ENCODE results near the gene IQSEC1. TPM values are rescaled to one million over a fixed set of nuclear protein-coding genes. Genes with fewer than 3 reads are reported as not detected.

IQSEC1 gene
- total RNA-seq, 1 experiment from 2014 or later, result 28.1 TPM

- DNase-seq (ENCODE audit: low read depth, low spot score) (no peak), ATAC-seq (no peak)
- H3K79me2 ChIP-seq (ENCODE audit: insufficient read depth, low read length), result no peaks in the 10 kb centered on the region
- H3K27ac ChIP-seq (ENCODE audit: low read depth, low read length), result no peak overlapping the region; the same call in 1 of the 2 replicates
- no peaks in the 10 kb centered on the region for H3K9me3 ChIP-seq (ENCODE audit: control insufficient read depth in 1 of 2, insufficient read depth in 1 of 2, low read depth in 1 of 2, low read length in 2 of 2)
- H4K20me1 ChIP-seq (ENCODE audit: insufficient read depth), result no peaks in the 10 kb centered on the region
- TF ChIP-seq EGR1 (IDR thresholded peaks at IDR 0.05; ENCODE audit: low read depth) (no peak), POLR2A (IDR thresholded peaks at IDR 0.05; ENCODE audit: borderline replicate concordance, extremely low read depth, insufficient read depth, insufficient read length) (no peak), SIN3A (IDR thresholded peaks at IDR 0.05; ENCODE audit: low read depth) (no peak)
- no peaks in the 10 kb centered on the region for H3K27me3 ChIP-seq (ENCODE audit: insufficient read depth, low read length)
- H3K4me2 ChIP-seq (ENCODE audit: low read length), result no peak overlapping the region
- intact Hi-C loops (cut with micrococcal nuclease), result no loop called here
- POLR2A ChIA-PET, result no interaction called here
- no peak overlapping the region for H3K4me3 ChIP-seq (replicated peaks in 1 of 2; ENCODE audit: low read depth in 1 of 2, low read length in 2 of 2)
- no TSS peak for BruUV-seq (replicated peaks)
- H3K36me3 ChIP-seq (ENCODE audit: control insufficient read depth in 1 of 2, insufficient read depth in 2 of 2, low read length in 2 of 2), result no peaks in the 10 kb centered on the region
- no peak overlapping the region for H2AFZ ChIP-seq (ENCODE audit: low read depth, low read length, poor library complexity, severe bottlenecking)
- no peaks in the 10 kb centered on the region for H3K9me2 ChIP-seq (ENCODE audit: insufficient read depth)
- RAD21 ChIA-PET (ENCODE audit: low non-redundant PET in 1 of 2, low total read pairs in 2 of 2, uncharacterized antibody in 2 of 2, unreplicated experiment in 2 of 2), result no interaction called here
- H3K9ac ChIP-seq (ENCODE audit: low read length), result no peak overlapping the region
- CTCF ChIA-PET, result no interaction called here
- peaks cover 28 to 31% of the 10 kb centered on the region in 2 experiments for H3K4me1 ChIP-seq (ENCODE audit: control insufficient read depth in 1 of 2, insufficient read depth in 2 of 2, low read length in 2 of 2)
These were observed 12.8 kb downstream of the IQSEC1 start for GRCh38 chr3:13060341-13060910.

GRCh38 chr3:13058346-13059120 is 14.7 kb downstream of the IQSEC1 start:
- POLR2A ChIA-PET, result no interaction called here
- BruUV-seq (replicated peaks), result no TSS peak
- intact Hi-C loops (cut with micrococcal nuclease), result no loop called here

More at GRCh38 chr3:13058346-13059120, 14.7 kb downstream of the IQSEC1 start:
- DNase-seq (ENCODE audit: low read depth, low spot score) (no peak), ATAC-seq (no peak)
- no peak for TF ChIP-seq EGR1 (IDR thresholded peaks at IDR 0.05; ENCODE audit: low read depth)
- no peak for TF ChIP-seq ZFX (IDR thresholded peaks at IDR 0.05)
- TF ChIP-seq EZH2 (IDR thresholded peaks at IDR 0.05), result no peak
- no peak for TF ChIP-seq SP1 (IDR thresholded peaks at IDR 0.05; ENCODE audit: low read depth)
- no peak for TF ChIP-seq ZNF274 (IDR thresholded peaks at IDR 0.05; ENCODE audit: low read depth, low read length)
- no peak for TF ChIP-seq CBX3 (IDR thresholded peaks at IDR 0.05; ENCODE audit: low read depth)
- TF ChIP-seq CTCF (IDR thresholded peaks at IDR 0.05 in 2 of 3, conservative IDR thresholded peaks at IDR 0.05 in 1 of 3; ENCODE audit: borderline replicate concordance in 1 of 3, insufficient read depth in 1 of 3, low read depth in 2 of 3, low read length in 2 of 3), result no peak
- no peak for TF ChIP-seq YY1 (IDR thresholded peaks at IDR 0.05; ENCODE audit: extremely low read depth, insufficient replicate concordance, low read depth, low read length)
- Histone ChIP-seq H3K27ac (ENCODE audit: low read depth, low read length) (peak overlapping the region; percentile 8; the same call in 1 of the 2 replicates), H2AFZ (ENCODE audit: low read depth, low read length, poor library complexity, severe bottlenecking) (no peak overlapping the region), H3K4me2 (ENCODE audit: low read length) (peak overlapping the region; percentile 24), H3K9me2 (ENCODE audit: insufficient read depth) (no peaks in the 10 kb centered on the region), H3K27me3 (ENCODE audit: insufficient read depth, low read length) (no peaks in the 10 kb centered on the region), H3K79me2 (ENCODE audit: insufficient read depth, low read length) (no peaks in the 10 kb centered on the region), H4K20me1 (ENCODE audit: insufficient read depth) (no peaks in the 10 kb centered on the region), H3K9me3 (ENCODE audit: control insufficient read depth in 1 of 2, insufficient read depth in 1 of 2, low read depth in 1 of 2, low read length in 2 of 2) (no peaks in the 10 kb centered on the region), H3K9ac (ENCODE audit: low read length) (no peak overlapping the region), H3K4me3 (replicated peaks in 1 of 2; ENCODE audit: low read depth in 1 of 2, low read length in 2 of 2) (no peak overlapping the region), H3K36me3 (ENCODE audit: control insufficient read depth in 1 of 2, insufficient read depth in 2 of 2, low read length in 2 of 2) (no peaks in the 10 kb centered on the region), H3K4me1 (ENCODE audit: control insufficient read depth in 1 of 2, insufficient read depth in 2 of 2, low read length in 2 of 2) (peaks cover 26 to 29% of the 10 kb centered on the region in 2 experiments)
- ChIA-PET CTCF (no interaction called here), RAD21 (ENCODE audit: low non-redundant PET in 1 of 2, low total read pairs in 2 of 2, uncharacterized antibody in 2 of 2, unreplicated experiment in 2 of 2) (no interaction called here)
